Progenitor cell of endocrine pancreas (in vitro differentiated cells): ENCODE measurements around the gene CLCNKB. TPM values are rescaled to one million over a fixed set of nuclear protein-coding genes. Genes with fewer than 3 reads are reported as not detected.

Experiments
- DNase-seq: peaks from one replicate; pipeline ENCODE4 v3.0.0; 2021; ENCODE audit warnings: low spot score; ENCODE audit not compliant: unreplicated experiment
- H3K27ac Mint-ChIP-seq: 2 replicates; pipeline ENCODE4 v1.8.0; 2021; ENCODE audit warnings: mild to moderate bottlenecking, moderate library complexity, mixed read lengths
- H3K27me3 Mint-ChIP-seq: 2 replicates; pipeline ENCODE4 v1.8.0; 2021; ENCODE audit warnings: mixed read lengths
- H3K36me3 Mint-ChIP-seq: 2 replicates; pipeline ENCODE4 v1.8.0; 2022; ENCODE audit warnings: mixed read lengths; ENCODE audit not compliant: insufficient read depth
- H3K4me1 Mint-ChIP-seq: 2 replicates; pipeline ENCODE4 v1.8.0; 2021; ENCODE audit warnings: low read depth, mixed read lengths
- H3K4me3 Mint-ChIP-seq: 2 replicates; pipeline ENCODE4 v1.8.0; 2021; ENCODE audit warnings: low read depth, mild to moderate bottlenecking, moderate library complexity, mixed read lengths
- H3K9me3 Mint-ChIP-seq: 2 replicates; pipeline ENCODE4 v1.8.0; 2021; ENCODE audit warnings: low read depth, mixed read lengths
- CTCF ChIP-seq: fragments of 200-600 bp; sonication (generic); IDR thresholded peaks from one replicate; pipeline ENCODE4 v1.5.0; 2021; ENCODE audit warnings: antibody characterized with exemption, mild to moderate bottlenecking; ENCODE audit not compliant: unreplicated experiment
- total RNA-seq: library from RNA; stranded (reverse); gene quantifications from 2 replicates; pipeline ENCODE4 v1.2.1, GENCODE V29; 2021

Gene CLCNKB
- total RNA-seq, 1 donor from 2014 or later = 1.5 TPM

GRCh38 chr1:16067127-16067768 lies 23.7 kb downstream of the CLCNKB start:
- TF ChIP-seq CTCF = no peak
- Mint-ChIP-seq H3K27me3 (peaks cover 28% of the 10 kb centered on the region), H3K4me1 (peaks cover 25% of the 10 kb centered on the region), H3K36me3 (no peaks in the 10 kb centered on the region), H3K27ac (peak overlapping the region; percentile 91), H3K9me3 (no peaks in the 10 kb centered on the region), H3K4me3 (no peak overlapping the region)
- DNase-seq = peak; percentile 50

- DNase-seq = no peak
- H3K4me1 Mint-ChIP-seq = peaks cover 25% of the 10 kb centered on the region
- no peak for TF ChIP-seq CTCF
- no peaks in the 10 kb centered on the region for H3K9me3 Mint-ChIP-seq
- no peak overlapping the region for H3K4me3 Mint-ChIP-seq
- peaks cover 28% of the 10 kb centered on the region for H3K27me3 Mint-ChIP-seq
- H3K36me3 Mint-ChIP-seq = no peaks in the 10 kb centered on the region
- peak overlapping the region; percentile 91 for H3K27ac Mint-ChIP-seq
Measured at GRCh38 chr1:16067933-16068332, 24.4 kb downstream of the CLCNKB start.

- Mint-ChIP-seq H3K27me3 (peaks cover 24% of the 10 kb centered on the region), H3K4me1 (peaks cover 25% of the 10 kb centered on the region), H3K36me3 (no peaks in the 10 kb centered on the region), H3K27ac (no peak overlapping the region), H3K4me3 (no peak overlapping the region), H3K9me3 (no peaks in the 10 kb centered on the region)
- no peak for TF ChIP-seq CTCF
- no peak for DNase-seq
Measured at GRCh38 chr1:16068356-16069270, 25.0 kb downstream of the CLCNKB start.

GRCh38 chr1:16070640-16071355 lies 27.2 kb downstream of the CLCNKB start:
- H3K36me3 Mint-ChIP-seq = no peaks in the 10 kb centered on the region
- H3K4me1 Mint-ChIP-seq = peaks cover 22% of the 10 kb centered on the region
- no peaks in the 10 kb centered on the region for H3K9me3 Mint-ChIP-seq
- no peak overlapping the region for H3K4me3 Mint-ChIP-seq
- no peak overlapping the region for H3K27ac Mint-ChIP-seq
- H3K27me3 Mint-ChIP-seq = peaks cover 16% of the 10 kb centered on the region
- no peak for DNase-seq
- no peak for TF ChIP-seq CTCF

- H3K4me1 Mint-ChIP-seq = peaks cover 21% of the 10 kb centered on the region
- no peak for DNase-seq
- H3K27ac Mint-ChIP-seq = no peak overlapping the region
- H3K27me3 Mint-ChIP-seq = peaks cover 19% of the 10 kb centered on the region
- TF ChIP-seq CTCF = no peak
- no peaks in the 10 kb centered on the region for H3K9me3 Mint-ChIP-seq
- H3K36me3 Mint-ChIP-seq = no peaks in the 10 kb centered on the region
- H3K4me3 Mint-ChIP-seq = peak overlapping the region; percentile 26
Measured at GRCh38 chr1:16071614-16072013, 28.0 kb downstream of the CLCNKB start.
